GM12878 (cell line): ENCODE measurements around the gene BORCS5. TPM values are rescaled to one million over a fixed set of nuclear protein-coding genes. Genes with fewer than 3 reads are reported as not detected.
A peak's percentile ranks its signal among the peaks of the same experiment; 100 is the strongest.

Source experiments
- BACH1 ChIP-seq: fragments of 450-650 bp; IDR thresholded peaks from 2 replicates; pipeline ENCODE4 v1.6.1; 2017; ENCODE audit warnings: mild to moderate bottlenecking, borderline replicate concordance
- ESRRA ChIP-seq: IDR thresholded peaks from 2 replicates; pipeline ENCODE4 v1.6.1; 2012; ENCODE audit warnings: mild to moderate bottlenecking, low read length, improper control_type of control experiment
- IKZF1 ChIP-seq: fragments of 450-650 bp; conservative IDR thresholded peaks from 2 replicates; pipeline ENCODE4 v1.6.1; 2017; ENCODE audit warnings: antibody characterized with exemption, mild to moderate bottlenecking
- MEF2A ChIP-seq: IDR thresholded peaks from 2 replicates; pipeline ENCODE4 v1.6.1; 2011; ENCODE audit warnings: low read depth, mild to moderate bottlenecking, low read length, moderate library complexity; ENCODE audit not compliant: insufficient read depth
- MTA2 ChIP-seq: fragments of 450-650 bp; IDR thresholded peaks from 2 replicates; pipeline ENCODE4 v1.6.1; 2016; ENCODE audit warnings: low read depth, mild to moderate bottlenecking, moderate library complexity
- NFIC ChIP-seq: IDR thresholded peaks from 2 replicates; pipeline ENCODE4 v1.6.1; 2012; ENCODE audit warnings: low read depth, mild to moderate bottlenecking, inconsistent platforms, low read length, moderate library complexity
- NFYA ChIP-seq: IDR thresholded peaks from 2 replicates; pipeline ENCODE4 v1.6.1; 2011; ENCODE audit warnings: low read depth, mild to moderate bottlenecking, low read length, improper control_type of control experiment, borderline replicate concordance
- POLR2A ChIP-seq: IDR thresholded peaks from 2 replicates; pipeline ENCODE4 v1.6.1; 2011; ENCODE audit warnings: low read depth, mild to moderate bottlenecking, low read length
- RCOR1 ChIP-seq: conservative IDR thresholded peaks from 2 replicates; pipeline ENCODE4 v1.6.1; 2012; ENCODE audit warnings: low read depth, low read length, improper control_type of control experiment
- RUNX3 ChIP-seq: IDR thresholded peaks from 2 replicates; pipeline ENCODE4 v1.6.1; 2012; ENCODE audit warnings: low read length, inconsistent platforms
- SMAD5 ChIP-seq: IDR thresholded peaks from 2 replicates; pipeline ENCODE4 v1.6.1; 2016; ENCODE audit warnings: antibody characterized with exemption, low read depth
- TARDBP ChIP-seq: IDR thresholded peaks from 2 replicates; pipeline ENCODE4 v1.6.1; 2016; ENCODE audit warnings: borderline replicate concordance
- ZBED1 ChIP-seq: IDR thresholded peaks from 2 replicates; pipeline ENCODE4 v1.6.1; 2016; ENCODE audit warnings: borderline replicate concordance
- ZNF217 ChIP-seq: fragments of 450-650 bp; IDR thresholded peaks from 2 replicates; pipeline ENCODE4 v1.6.1; 2017; ENCODE audit warnings: antibody characterized with exemption, mild to moderate bottlenecking
- ZNF24 ChIP-seq: fragments of 450-650 bp; IDR thresholded peaks from 2 replicates; pipeline ENCODE4 v1.6.1; 2017; ENCODE audit warnings: antibody characterized with exemption, mild to moderate bottlenecking
- polyA plus RNA-seq, 11 experiments: library from polyadenylated mRNA; depleted of rRNA in 4 of 11; unstranded in 6 of 11; stranded (reverse) in 5 of 11; fragments of >200 nt; fragmentation: Nextera tagmentation in 4 of 11; fragmentation: Illumina TruSeq in 1 of 11; extraction: Ambion mirVana in 4 of 11; extraction: Trizol in 1 of 11; gene quantifications; 1 replicate in 1 of 11; 2 replicates in 10 of 11; pipeline versions ENCODE4 v1.2.1 to v1.2.3, GENCODE V29; 2011 to 2016; ENCODE audit warnings: inconsistent platforms in 2 of 11, missing spikeins in 2 of 11, low read depth in 1 of 11
- total RNA-seq, 4 experiments: library from RNA; depleted of rRNA in 3 of 4; stranded (reverse); fragments of >200 nt in 3 of 4; fragmentation: Illumina TruSeq in 1 of 4; extraction: Trizol in 1 of 4; gene quantifications; 2 replicates each; pipeline versions ENCODE4 v1.2.1 to v1.2.3, GENCODE V29; 2013 to 2021
- TF ChIP-seq, protein P1 (sequence below): IDR thresholded peaks from 2 replicates; pipeline ENCODE4 v1.6.1; 2012; ENCODE audit warnings: low read depth, low read length, improper control_type of control experiment
- TF ChIP-seq, protein P2 (sequence below): IDR thresholded peaks from 2 replicates; pipeline ENCODE4 v1.6.1; 2012; ENCODE audit warnings: low read depth, low read length, improper control_type of control experiment
- TF ChIP-seq, protein P3 (sequence below): fragments of 450-650 bp; conservative IDR thresholded peaks from 2 replicates; pipeline ENCODE4 v1.6.1; 2017; ENCODE audit warnings: mild to moderate bottlenecking, moderate library complexity
- TF ChIP-seq, protein P4 (sequence below): IDR thresholded peaks from 2 replicates; pipeline ENCODE4 v1.6.1; 2012; ENCODE audit warnings: low read length, inconsistent platforms
- TF ChIP-seq, protein P5 (sequence below), 3 experiments: IDR thresholded peaks in 2 of 3; conservative IDR thresholded peaks in 1 of 3; 2 replicates each; pipeline ENCODE4 v1.5.1; 2011; ENCODE audit warnings: low read depth in 3 of 3, low read length in 3 of 3, mild to moderate bottlenecking in 3 of 3, control low read depth in 2 of 3, moderate library complexity in 2 of 3, inconsistent platforms in 1 of 3, mixed read lengths in 1 of 3; ENCODE audit not compliant: control insufficient read depth in 2 of 3, insufficient read depth in 1 of 3; ENCODE audit errors: extremely low read depth in 1 of 3
- TF ChIP-seq, protein P6 (sequence below): fragments of 450-650 bp; IDR thresholded peaks from 2 replicates; pipeline ENCODE4 v1.6.1; 2017; ENCODE audit warnings: borderline replicate concordance
- TF ChIP-seq, protein P7 (sequence below): IDR thresholded peaks from 2 replicates; pipeline ENCODE4 v1.6.1; 2011; ENCODE audit warnings: low read depth, mild to moderate bottlenecking, low read length, moderate library complexity, borderline replicate concordance; ENCODE audit errors: extremely low read depth

Gene BORCS5
- total and polyA plus RNA-seq, 10 of the 15 experiments (the other 5 are each of a cell fraction or from before 2014, with no cell fraction given), result 1.4 to 39.7 (median 16.1) TPM

DNA sequence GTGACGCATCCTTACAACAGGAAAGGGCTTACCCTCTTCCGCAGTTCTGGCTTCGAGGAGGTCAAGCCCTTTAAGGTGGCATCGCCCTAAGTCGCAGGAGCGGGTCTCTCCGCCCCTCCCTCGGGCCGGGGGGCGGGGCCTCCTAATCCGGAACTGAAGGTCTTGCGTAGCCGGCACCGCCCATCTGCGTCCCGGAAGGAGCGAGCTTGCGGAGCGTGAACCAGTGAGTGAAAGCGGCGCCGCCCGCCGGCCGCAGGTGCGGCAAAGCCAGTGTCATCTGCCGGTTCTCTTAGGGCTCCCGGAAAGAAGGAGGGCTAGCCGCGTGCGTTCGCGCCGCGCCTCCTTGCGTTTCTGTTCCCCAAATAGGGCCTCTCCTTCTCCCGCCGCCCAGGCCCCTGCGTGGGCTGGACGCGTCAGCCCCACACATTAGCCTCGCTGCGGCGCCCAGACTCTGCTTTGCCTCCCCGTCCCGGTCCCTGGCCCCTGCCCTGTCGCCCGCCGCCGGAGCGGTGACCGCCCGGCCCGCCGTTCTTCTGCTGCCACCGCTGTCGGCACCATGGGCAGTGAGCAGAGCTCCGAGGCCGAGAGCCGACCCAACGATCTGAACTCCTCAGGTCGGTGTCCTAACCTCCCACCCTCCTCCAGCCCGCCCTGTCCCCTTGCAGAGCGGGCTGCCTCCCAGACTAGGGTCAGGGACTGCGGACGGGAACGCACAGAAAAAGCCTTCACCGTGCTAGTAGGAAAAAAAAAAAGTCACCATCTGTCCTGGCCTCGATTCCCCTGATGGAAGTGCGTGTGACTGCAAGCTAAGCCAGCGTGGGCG lies at the start of gene BORCS5 (continued):
- TF ChIP-seq, protein P1, sequence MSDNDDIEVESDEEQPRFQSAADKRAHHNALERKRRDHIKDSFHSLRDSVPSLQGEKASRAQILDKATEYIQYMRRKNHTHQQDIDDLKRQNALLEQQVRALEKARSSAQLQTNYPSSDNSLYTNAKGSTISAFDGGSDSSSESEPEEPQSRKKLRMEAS, result peak; percentile 88
- TF ChIP-seq MTA2 (0 out of 2 replicates have a peak, but pooled peaks have one; percentile 33), SMAD5 (peak; percentile 53), BACH1 (peak; percentile 74), RUNX3 (peak; percentile 59), ZNF217 (no peak), ESRRA (no peak), NFYA (no peak), IKZF1 (peak; percentile 92), ZNF24 (no peak), POLR2A (peak; percentile 96), MEF2A (0 out of 2 replicates have a peak, but pooled peaks have one; percentile 54), NFIC (no peak), RCOR1 (peak; percentile 43; the same call in 1 of the 2 replicates), TARDBP (no peak; the same call in 1 of the 2 replicates), ZBED1 (0 out of 2 replicates have a peak, but pooled peaks have one; percentile 51)
- TF ChIP-seq, protein P2, sequence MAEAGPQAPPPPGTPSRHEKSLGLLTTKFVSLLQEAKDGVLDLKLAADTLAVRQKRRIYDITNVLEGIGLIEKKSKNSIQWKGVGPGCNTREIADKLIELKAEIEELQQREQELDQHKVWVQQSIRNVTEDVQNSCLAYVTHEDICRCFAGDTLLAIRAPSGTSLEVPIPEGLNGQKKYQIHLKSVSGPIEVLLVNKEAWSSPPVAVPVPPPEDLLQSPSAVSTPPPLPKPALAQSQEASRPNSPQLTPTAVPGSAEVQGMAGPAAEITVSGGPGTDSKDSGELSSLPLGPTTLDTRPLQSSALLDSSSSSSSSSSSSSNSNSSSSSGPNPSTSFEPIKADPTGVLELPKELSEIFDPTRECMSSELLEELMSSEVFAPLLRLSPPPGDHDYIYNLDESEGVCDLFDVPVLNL, result peak; percentile 52; the same call in 1 of the 2 replicates
- TF ChIP-seq, protein P3, sequence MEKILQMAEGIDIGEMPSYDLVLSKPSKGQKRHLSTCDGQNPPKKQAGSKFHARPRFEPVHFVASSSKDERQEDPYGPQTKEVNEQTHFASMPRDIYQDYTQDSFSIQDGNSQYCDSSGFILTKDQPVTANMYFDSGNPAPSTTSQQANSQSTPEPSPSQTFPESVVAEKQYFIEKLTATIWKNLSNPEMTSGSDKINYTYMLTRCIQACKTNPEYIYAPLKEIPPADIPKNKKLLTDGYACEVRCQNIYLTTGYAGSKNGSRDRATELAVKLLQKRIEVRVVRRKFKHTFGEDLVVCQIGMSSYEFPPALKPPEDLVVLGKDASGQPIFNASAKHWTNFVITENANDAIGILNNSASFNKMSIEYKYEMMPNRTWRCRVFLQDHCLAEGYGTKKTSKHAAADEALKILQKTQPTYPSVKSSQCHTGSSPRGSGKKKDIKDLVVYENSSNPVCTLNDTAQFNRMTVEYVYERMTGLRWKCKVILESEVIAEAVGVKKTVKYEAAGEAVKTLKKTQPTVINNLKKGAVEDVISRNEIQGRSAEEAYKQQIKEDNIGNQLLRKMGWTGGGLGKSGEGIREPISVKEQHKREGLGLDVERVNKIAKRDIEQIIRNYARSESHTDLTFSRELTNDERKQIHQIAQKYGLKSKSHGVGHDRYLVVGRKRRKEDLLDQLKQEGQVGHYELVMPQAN, result peak; percentile 78
- TF ChIP-seq, protein P4, sequence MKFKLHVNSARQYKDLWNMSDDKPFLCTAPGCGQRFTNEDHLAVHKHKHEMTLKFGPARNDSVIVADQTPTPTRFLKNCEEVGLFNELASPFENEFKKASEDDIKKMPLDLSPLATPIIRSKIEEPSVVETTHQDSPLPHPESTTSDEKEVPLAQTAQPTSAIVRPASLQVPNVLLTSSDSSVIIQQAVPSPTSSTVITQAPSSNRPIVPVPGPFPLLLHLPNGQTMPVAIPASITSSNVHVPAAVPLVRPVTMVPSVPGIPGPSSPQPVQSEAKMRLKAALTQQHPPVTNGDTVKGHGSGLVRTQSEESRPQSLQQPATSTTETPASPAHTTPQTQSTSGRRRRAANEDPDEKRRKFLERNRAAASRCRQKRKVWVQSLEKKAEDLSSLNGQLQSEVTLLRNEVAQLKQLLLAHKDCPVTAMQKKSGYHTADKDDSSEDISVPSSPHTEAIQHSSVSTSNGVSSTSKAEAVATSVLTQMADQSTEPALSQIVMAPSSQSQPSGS, result no peak
- TF ChIP-seq, protein P5, sequence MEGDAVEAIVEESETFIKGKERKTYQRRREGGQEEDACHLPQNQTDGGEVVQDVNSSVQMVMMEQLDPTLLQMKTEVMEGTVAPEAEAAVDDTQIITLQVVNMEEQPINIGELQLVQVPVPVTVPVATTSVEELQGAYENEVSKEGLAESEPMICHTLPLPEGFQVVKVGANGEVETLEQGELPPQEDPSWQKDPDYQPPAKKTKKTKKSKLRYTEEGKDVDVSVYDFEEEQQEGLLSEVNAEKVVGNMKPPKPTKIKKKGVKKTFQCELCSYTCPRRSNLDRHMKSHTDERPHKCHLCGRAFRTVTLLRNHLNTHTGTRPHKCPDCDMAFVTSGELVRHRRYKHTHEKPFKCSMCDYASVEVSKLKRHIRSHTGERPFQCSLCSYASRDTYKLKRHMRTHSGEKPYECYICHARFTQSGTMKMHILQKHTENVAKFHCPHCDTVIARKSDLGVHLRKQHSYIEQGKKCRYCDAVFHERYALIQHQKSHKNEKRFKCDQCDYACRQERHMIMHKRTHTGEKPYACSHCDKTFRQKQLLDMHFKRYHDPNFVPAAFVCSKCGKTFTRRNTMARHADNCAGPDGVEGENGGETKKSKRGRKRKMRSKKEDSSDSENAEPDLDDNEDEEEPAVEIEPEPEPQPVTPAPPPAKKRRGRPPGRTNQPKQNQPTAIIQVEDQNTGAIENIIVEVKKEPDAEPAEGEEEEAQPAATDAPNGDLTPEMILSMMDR (IDR thresholded peaks at IDR 0.05 in 2 of 3, conservative IDR thresholded peaks at IDR 0.05 in 1 of 3; ENCODE audit: control insufficient read depth in 2 of 3, extremely low read depth in 1 of 3, insufficient read depth in 1 of 3, low read depth in 3 of 3, low read length in 3 of 3), result peak; percentile 2 to 35 (median 24); a peak in 3 of 6 replicates
- TF ChIP-seq, protein P6, sequence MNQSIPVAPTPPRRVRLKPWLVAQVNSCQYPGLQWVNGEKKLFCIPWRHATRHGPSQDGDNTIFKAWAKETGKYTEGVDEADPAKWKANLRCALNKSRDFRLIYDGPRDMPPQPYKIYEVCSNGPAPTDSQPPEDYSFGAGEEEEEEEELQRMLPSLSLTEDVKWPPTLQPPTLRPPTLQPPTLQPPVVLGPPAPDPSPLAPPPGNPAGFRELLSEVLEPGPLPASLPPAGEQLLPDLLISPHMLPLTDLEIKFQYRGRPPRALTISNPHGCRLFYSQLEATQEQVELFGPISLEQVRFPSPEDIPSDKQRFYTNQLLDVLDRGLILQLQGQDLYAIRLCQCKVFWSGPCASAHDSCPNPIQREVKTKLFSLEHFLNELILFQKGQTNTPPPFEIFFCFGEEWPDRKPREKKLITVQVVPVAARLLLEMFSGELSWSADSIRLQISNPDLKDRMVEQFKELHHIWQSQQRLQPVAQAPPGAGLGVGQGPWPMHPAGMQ, result peak; percentile 69; the same call in 1 of the 2 replicates
- TF ChIP-seq, protein P7, sequence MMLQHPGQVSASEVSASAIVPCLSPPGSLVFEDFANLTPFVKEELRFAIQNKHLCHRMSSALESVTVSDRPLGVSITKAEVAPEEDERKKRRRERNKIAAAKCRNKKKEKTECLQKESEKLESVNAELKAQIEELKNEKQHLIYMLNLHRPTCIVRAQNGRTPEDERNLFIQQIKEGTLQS, result no peak
